ENCODE measurements around the gene MKLN1.

- TF ChIP-seq, protein P1, sequence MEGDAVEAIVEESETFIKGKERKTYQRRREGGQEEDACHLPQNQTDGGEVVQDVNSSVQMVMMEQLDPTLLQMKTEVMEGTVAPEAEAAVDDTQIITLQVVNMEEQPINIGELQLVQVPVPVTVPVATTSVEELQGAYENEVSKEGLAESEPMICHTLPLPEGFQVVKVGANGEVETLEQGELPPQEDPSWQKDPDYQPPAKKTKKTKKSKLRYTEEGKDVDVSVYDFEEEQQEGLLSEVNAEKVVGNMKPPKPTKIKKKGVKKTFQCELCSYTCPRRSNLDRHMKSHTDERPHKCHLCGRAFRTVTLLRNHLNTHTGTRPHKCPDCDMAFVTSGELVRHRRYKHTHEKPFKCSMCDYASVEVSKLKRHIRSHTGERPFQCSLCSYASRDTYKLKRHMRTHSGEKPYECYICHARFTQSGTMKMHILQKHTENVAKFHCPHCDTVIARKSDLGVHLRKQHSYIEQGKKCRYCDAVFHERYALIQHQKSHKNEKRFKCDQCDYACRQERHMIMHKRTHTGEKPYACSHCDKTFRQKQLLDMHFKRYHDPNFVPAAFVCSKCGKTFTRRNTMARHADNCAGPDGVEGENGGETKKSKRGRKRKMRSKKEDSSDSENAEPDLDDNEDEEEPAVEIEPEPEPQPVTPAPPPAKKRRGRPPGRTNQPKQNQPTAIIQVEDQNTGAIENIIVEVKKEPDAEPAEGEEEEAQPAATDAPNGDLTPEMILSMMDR (IDR thresholded peaks at IDR 0.05) = no peak
- TF ChIP-seq POLR2AphosphoS5 (IDR thresholded peaks at IDR 0.05) (no peak), POLR2A (IDR thresholded peaks at IDR 0.05) (no peak), EP300 (IDR thresholded peaks at IDR 0.05) (no peak)
Observed at GRCh38 chr7:131329176-131329570, 1.5 kb downstream of the MKLN1 start.
